SKM-1 (cell line): ENCODE results near the gene LRPPRC.

Source experiments
- DNase-seq: peaks from one replicate; lab custom pipeline; 2025; ENCODE audit not compliant: unreplicated experiment; lab: John Stamatoyannopoulos, UW

Gene LRPPRC

DNA sequence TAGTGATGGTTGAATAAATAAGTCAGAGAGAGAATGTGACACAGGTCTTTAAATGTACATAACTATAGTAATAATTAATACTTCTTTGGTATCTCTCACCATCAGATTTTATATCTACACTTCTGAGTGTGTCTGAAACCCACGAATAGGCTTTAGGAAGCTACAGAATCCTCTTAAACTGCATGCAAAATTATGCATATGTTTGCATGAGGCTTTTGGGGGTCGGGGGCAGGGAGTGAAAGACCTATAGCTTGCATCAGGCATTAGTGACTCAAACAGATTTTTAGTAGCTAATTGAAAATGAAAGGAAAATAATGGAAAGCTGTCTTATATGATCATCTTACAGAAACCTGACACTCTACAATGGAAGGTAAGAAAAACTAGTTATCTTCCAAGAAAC, 14.9 kb downstream of the LRPPRC start:
- DNase-seq = no peak

DNA sequence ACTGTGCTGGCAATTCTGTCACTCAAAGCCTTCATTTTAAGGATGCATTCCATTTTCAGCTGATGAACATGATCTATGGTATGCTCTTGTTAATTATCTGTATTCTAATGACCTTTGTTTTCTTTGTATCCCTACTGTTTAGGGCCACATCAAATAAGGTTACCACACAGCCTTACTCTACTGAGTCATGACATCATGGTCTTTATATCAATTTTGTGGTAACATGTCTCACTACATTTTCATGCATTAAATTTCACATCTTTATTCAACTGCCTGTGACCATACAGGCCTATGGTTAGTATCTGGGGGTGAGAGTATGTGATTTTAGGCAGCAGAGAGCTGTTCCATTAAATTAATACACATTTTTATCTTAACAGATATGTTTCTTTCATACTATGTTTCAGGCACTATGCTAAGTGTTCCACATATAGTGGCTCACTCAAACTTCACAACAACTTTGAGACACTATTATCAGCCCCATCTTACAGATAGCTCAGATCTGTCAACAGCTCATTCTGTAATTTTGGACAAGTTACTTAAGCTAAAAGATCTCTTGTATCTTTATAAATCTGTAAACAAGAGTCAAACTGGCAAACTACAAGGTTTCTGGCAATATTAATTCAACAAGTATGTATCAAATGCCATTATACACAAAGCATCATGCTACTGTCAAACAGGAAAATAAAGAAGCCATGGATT, 18.0 kb downstream of the LRPPRC start:
- no peak for DNase-seq

DNA sequence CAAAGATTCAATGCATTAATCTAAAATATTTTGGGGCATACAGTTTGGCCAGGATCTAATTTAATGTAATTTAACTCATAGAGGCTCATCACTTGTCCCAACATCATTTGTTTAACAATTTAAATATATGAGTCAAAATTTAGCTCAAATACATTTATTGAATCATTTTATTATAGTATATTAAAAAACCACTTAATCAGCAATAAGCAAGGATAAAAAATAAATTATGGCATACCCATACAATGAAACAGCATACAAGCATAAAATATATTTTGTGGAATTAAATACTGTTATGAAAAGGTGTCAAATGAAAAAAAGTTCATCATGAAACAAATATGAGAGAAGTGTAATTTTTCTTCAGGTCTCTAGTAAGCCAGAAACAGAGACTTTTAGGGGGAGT, 34.9 kb downstream of the LRPPRC start:
- DNase-seq = no peak

DNA sequence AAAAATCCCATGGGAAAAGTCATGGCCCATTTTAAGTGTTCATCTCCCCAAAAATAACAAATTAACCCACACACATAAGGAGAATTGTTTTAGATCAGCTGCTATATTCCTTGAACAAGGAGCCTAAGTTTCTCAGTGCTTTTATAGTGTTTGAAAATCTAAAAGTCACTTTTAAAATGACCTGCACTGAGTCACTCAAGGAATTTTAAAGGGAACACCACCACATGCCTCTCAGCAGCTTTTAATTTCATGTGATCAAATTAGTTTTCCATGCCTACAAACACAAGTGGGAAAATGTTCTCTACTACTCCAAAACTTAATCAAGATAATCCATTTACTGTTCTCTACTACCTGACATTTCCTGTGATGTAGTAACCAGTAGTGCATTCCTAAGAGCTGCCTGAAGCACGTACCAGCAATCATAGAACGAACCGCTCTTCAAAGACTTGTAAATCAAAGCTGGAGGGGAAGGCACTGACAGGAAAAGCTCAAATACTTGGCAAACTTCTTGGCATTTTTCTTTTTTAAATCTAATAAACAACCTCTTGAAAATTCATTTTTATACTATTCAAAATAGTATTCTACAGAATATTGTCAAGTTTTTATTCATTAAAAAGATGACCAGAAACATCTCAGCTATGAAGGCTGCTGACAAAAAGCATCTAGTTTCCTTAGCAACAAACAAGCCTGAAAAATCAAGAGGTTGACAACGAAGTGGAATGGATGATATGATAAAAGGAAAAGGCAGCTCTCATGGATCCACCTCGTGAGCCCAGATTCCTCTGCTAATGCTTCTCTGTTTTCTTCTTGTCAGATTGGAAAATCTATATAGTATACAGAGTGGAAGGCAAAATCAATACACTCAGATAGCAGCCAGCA, 37.2 kb downstream of the LRPPRC start:
- no peak for DNase-seq

DNA sequence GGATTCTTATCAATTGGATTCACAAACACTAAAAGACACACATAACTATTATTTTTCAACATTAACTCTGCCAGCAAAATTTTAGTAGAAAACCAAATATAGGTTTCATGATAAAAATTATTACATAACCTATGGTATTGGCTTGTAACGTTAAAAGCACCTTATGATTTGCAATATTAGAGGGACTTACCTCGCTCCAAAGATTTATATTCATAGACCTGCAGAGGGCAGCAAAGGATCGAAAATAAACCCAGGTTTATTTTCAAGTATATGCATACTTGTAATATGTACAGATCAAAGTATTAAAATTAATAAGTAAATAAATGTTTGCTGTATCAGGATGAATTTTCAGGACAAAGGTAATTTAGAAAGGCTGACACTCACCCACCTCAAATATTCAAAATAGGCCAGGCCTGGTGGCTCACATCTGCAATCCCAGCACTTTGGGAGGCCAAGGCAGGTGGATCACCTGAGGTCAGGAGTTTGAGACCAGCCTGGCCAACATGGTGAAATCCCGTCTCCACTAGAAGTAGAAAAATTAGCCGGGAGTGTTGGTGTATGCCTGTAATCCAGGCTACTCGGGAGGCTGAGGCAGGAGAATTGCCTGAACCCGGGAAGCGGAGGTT, 45.3 kb downstream of the LRPPRC start:
- no peak for DNase-seq

DNA sequence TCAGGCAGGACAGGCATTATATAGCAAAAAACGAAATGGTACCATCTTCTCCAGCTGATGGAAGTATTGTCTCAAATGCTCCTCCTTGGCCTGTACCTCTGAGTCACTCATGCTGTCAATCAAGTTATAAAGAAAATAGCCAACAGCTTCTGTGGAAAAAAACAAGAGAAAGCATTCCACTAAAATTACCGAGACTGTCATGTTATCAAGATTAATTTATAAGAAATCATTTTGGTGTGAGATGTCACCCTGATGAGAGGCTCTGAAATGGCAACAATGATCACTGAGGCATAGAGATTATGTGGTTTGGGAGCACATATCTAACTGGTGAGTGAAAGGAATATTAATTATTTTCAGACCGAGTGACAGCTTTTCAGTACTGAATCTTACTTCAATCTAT, 47.4 kb downstream of the LRPPRC start:
- no peak for DNase-seq

DNA sequence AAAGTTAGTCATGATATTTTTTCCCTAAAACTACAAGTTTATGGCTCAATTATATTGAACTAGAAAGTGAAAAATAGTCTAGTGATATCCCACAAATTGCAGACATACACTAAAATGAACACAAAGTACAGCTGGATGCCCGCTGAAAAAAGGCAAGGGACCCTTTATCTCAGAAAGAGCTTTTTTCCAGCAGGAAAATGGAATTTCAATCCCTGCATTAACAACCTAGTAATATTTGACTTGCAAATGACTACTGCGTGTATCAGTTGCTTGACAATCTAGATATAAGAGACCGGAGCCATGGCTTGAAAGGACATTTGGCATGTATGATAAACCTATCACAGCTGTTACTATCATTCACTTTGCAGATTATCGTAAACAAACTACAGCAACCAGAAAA, 49.1 kb downstream of the LRPPRC start:
- DNase-seq = no peak

DNA sequence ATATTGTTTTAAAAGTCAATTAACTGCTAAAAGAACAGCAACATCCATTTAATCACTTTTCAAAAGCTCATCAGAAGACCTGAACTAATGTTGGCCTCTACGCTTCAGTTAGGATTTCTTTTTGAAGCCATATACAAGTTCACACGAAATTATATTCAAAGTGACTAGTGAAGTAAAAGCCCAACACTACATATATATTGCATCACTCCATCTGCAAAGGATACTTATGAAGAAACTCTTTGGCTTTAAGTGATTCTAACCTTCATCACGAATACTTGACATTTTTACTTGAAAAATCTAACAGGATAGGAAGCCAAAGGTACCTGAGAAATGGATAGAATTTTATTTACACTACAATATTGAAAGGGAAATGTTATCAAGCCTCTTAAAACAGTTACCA, 50.4 kb downstream of the LRPPRC start:
- no peak for DNase-seq

DNA sequence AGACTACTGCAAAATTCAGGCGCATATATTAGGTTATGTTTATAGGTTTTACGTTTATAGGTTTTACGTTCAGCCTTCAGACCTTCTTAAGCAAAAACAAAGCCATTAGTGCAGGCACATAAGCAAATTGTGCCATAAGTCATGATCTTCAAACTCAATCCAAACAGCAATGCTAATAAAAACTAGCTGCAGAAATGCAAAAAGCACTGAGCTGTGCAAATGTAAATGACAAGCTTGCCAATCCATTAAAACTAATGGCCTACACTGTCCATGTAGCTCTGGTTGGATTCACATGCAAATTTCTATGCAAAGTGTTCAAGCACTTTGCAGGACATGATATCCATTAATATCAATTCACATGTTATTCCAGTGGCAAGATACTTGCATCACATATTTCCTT, 50.9 kb downstream of the LRPPRC start:
- DNase-seq = no peak

DNA sequence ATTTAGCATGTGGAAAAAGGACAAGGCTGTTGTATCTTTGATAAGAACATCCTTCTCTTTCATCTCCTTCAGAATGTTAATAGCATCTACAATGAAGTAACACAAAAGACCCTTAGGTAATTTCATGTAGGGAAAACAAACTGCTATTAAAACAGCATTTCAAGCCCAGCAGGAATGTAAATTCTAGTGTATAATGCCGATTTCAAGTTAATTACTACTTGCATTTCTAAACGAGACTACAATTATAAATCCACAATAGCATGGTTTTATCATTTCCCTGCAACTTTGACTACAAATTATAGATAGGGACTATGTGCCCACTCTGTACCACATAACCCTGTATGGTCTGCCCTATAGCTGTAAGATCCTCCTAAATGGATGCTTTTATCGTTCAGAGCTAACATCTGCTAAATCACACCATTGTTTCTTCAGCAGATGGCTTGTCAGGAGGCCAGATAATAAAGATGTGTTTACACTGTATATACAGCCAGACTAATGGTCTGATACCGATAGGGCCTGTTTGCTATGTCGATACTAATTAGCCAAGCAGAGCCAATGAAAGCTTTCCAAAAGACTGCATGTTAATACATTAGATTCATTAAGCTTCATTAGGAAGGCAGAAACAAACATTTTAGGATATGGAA, 51.9 kb downstream of the LRPPRC start:
- no peak for DNase-seq

DNA sequence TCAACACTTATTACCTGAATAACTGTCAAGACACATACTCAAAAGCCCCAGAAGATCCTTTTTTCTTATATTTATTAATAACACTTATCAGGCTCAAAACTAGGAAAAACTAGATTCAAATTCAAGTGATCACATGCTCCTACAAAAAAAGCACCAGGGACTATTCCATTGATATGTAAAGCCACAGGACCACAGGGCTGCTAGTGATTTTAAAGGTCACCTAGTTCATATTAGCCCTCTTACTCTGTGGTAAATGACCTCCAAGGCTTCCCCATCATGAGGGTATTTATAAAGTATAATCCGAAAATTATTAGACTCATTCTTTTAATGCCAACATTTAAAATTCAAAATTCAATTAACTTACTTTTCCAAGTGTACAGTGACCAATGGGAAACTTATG, 52.5 kb downstream of the LRPPRC start:
- no peak for DNase-seq

DNA sequence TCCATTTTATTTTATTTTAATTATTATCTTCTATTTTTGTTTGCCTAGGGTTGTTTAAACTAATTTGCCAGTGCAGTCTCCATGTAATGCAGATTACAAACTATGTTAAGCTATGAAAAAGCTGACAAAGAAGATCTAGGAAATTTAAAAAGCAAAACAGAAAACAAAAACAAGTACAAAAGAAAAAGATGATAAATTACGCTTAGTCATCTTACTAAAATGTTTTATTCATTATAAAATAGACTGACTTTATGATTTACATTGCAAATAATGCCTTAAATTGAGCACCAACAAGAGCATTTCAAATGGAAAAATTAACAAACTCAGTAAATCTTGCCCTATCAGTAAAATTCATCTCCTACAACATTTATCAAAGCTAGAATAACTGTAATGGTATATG, 52.9 kb downstream of the LRPPRC start:
- no peak for DNase-seq

DNA sequence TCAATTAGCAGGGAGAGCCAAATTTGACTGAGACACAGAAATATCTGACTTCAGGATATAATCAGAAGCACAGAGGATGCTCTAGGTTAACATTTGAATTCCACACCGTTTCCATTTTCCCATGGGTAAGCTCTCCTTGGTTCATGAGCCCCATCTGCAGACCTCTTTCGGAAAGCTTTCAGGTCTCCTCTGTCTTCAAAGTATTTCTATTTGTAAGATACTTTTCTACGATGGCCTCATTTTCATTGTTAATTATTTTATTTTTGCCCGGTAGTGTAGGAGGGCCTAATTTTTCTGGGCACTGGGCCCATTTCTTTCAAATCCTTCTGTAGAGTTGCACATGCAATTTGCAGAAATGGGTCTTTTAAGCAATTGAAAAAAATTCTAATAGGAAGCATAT, 53.8 kb downstream of the LRPPRC start:
- DNase-seq = no peak

DNA sequence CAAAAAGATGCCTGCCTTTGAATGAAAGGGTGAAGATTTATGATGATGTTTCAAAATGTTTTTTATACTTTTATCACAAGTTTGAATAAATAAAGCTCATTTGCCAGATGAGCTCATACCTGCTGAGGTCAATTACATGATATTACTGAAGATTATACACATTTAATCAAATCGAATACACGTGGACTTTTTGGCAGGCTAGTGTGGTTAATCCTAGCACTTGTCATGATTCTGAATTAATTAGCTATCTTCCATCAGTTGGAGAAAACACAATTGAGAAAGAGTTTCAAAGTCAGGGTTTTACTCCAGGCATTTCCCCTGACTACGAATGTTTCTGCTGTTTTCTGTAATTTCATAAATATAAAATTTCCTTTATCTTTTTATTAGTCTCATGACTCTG, 54.4 kb downstream of the LRPPRC start:
- DNase-seq = no peak

DNA sequence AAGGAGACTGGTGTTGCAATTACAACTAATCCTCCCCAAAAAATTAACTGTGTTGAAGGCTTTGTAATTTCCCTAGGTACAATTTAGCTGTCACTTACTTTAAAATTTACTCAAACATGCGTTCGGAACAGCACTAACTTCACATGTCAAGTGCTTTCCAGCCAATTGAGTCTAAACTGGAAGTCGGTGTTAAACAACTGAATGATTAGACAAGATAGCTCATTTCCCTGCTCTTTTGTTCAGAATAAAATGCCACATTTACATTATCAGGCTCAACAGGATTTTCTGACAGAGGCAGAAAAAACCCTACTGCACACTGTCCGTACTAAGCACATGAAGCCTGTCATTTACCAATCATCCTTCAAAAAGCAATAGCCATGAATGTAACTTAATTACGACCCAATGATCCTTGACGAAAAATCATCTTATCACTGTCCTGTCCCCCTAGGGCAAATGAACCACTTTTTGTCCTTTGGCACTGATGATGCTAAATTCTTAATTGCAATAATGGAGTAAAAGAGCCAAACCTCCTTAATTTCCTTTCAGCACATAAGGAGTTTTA, 56.0 kb downstream of the LRPPRC start:
- DNase-seq = no peak

DNA sequence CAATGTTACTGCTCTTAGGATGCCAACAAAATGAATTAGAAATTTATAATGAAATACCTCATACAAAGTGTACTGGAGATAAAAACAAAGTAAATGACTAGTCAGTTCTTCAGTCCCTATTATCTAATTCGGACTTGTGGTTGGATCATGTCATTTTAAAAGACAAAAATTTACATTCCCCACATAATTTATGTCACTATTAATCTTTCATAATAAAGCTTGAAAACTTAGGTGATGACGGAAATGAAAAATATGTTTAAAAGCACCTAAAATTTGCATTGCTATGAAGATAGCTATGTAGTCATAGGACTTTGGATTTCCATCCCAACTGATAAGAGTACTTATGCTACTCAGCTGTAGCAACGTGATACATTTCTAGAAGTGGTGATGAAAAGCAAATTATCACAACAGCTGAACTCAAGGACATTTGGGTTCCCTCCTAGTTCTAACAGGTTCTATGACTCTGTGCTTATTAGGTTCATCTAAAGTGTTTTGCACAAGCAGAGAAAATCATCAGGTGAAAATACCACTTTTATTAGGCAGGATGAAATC, 58.4 kb downstream of the LRPPRC start:
- no peak for DNase-seq

DNA sequence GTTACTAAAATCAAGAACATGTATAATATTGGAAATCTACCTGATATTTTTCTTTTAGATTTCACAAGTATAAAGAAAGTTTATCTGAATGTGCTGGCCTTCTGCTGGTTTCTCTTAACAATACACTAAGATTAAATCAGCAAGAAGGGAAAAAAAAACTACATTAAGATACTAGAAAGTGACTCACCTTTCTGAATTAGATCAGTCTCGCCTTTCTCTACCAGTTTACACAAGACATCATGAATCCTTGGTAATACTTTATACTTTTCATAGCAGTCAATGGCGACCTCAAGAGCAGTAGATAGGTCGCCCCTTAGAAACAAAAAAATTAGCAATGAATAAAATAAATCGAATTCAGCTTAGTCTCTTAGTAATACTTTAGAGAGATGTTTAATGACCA, 61.2 kb downstream of the LRPPRC start:
- DNase-seq = no peak

DNA sequence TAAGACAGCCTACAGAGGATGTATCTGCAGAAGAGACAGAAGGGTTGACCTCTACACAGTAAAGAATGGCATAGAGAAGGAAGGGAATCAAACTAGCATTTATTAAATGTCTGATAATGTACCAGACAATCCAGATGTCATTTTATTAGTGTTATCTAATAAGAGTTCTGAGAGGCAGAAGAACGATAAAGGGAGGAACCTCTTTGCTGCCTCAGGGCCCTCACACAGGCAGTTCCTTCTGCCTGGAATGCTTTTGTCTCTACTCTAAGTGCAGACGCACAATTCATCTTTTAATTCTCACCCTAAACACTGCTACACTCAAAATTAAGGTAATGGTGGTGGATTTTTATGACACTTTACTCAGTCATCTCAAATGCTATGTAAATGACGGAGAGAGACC, 64.5 kb downstream of the LRPPRC start:
- no peak for DNase-seq

DNA sequence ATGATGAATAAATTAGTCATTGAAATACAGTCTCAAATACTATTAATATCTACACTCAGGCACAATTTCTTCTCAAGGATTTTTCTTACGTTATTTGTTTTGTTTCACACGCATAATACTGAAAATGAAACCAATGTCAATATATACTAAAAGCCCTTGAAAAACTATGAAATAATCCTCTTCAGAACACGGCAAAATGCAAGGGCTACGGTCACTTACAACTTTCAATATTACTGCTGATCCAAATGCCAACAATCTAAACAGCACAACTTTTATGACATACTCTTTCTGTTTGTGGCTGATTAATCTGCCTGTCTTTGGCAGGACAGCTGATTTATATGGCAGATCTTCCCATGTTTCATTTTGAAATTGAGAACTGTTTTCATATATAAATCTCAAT, 68.3 kb downstream of the LRPPRC start:
- DNase-seq = no peak

DNA sequence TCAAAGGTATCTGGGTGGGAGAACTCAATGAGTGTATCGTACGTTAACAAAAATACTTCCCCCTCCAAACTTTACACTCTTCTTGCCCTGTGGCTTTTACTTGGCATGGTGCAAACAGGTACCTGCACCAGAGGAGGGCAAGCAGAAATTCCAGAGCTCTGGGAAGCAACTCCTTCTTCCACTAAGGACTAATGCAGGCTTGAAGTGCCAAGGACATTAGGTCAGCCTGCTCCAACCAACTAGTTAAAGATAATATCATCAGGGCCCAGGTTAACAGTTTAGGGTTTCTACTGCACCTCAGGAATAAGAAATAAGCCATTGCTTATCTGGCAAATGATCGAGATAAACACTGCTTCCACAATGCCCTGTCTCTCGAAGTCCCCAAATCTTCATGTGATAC, 70.4 kb downstream of the LRPPRC start:
- no peak for DNase-seq

DNA sequence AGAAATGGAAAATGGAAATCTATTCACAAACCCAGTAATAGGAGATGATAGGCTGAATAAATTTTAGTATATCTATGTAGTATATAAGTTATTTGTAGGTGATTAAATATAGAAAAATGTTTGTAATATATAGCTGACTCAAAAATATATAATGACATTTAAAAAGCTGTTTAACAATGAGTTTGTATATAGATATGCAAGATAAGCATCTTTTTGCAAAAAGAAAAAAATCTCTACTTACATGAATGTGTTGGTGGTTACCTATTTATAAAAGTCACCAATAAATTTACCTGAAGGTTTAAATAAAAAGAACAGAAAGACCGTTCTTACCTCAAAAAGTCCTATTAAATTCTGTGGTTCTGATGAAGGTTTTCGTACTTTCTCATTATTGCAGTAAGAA, 71.3 kb downstream of the LRPPRC start:
- no peak for DNase-seq
